ENCODE results near the gene CPE. TPM values are rescaled to one million over a fixed set of nuclear protein-coding genes. Genes with fewer than 3 reads are reported as not detected.
A peak's percentile ranks its signal among the peaks of the same experiment; 100 is the strongest.

CPE gene
- total RNA-seq, 1 donor from 2014 or later, result 24.0 TPM

- DNase-seq (ENCODE audit: low read depth), result peak; percentile 40
- Histone ChIP-seq H3K36me3 (ENCODE audit: control insufficient read depth, insufficient read depth, low read length) (no peaks in the 10 kb centered on the region), H3K4me3 (ENCODE audit: low read depth, low read length) (no peak overlapping the region), H3K27me3 (ENCODE audit: control insufficient read depth, insufficient read depth, low read length) (no peaks in the 10 kb centered on the region)
- FAIRE-seq, result peak; percentile 52
- TF ChIP-seq CTCF (IDR thresholded peaks at IDR 0.05; ENCODE audit: insufficient read depth, low read length, severe bottlenecking), result no peak
Observed at GRCh38 chr4:165502916-165503907, 124.4 kb downstream of the CPE start.

- Histone ChIP-seq H3K4me3 (ENCODE audit: low read depth, low read length) (no peak overlapping the region), H3K36me3 (ENCODE audit: control insufficient read depth, insufficient read depth, low read length) (no peaks in the 10 kb centered on the region), H3K27me3 (ENCODE audit: control insufficient read depth, insufficient read depth, low read length) (no peaks in the 10 kb centered on the region)
- DNase-seq (ENCODE audit: low read depth), result no peak
- no peak for TF ChIP-seq CTCF (IDR thresholded peaks at IDR 0.05; ENCODE audit: insufficient read depth, low read length, severe bottlenecking)
- FAIRE-seq, result no peak
Observed at GRCh38 chr4:165504184-165504583, 125.4 kb downstream of the CPE start.

- FAIRE-seq, result no peak
- peak; percentile 83 for DNase-seq (ENCODE audit: low read depth)
- Histone ChIP-seq H3K4me3 (ENCODE audit: low read depth, low read length) (no peak overlapping the region), H3K27me3 (ENCODE audit: control insufficient read depth, insufficient read depth, low read length) (no peaks in the 10 kb centered on the region), H3K36me3 (ENCODE audit: control insufficient read depth, insufficient read depth, low read length) (no peaks in the 10 kb centered on the region)
- TF ChIP-seq CTCF (IDR thresholded peaks at IDR 0.05; ENCODE audit: insufficient read depth, low read length, severe bottlenecking), result no peak
Observed at GRCh38 chr4:165505958-165506837, 127.4 kb downstream of the CPE start.

- no peak for DNase-seq (ENCODE audit: low read depth)
- no peak for TF ChIP-seq CTCF (IDR thresholded peaks at IDR 0.05; ENCODE audit: insufficient read depth, low read length, severe bottlenecking)
- Histone ChIP-seq H3K27me3 (ENCODE audit: control insufficient read depth, insufficient read depth, low read length) (no peaks in the 10 kb centered on the region), H3K4me3 (ENCODE audit: low read depth, low read length) (no peak overlapping the region), H3K36me3 (ENCODE audit: control insufficient read depth, insufficient read depth, low read length) (no peaks in the 10 kb centered on the region)
- no peak for FAIRE-seq
Observed at GRCh38 chr4:165506849-165507248, 128.0 kb downstream of the CPE start.

- Histone ChIP-seq H3K36me3 (ENCODE audit: control insufficient read depth, insufficient read depth, low read length) (no peaks in the 10 kb centered on the region), H3K4me3 (ENCODE audit: low read depth, low read length) (no peak overlapping the region), H3K27me3 (ENCODE audit: control insufficient read depth, insufficient read depth, low read length) (no peaks in the 10 kb centered on the region)
- no peak for FAIRE-seq
- TF ChIP-seq CTCF (IDR thresholded peaks at IDR 0.05; ENCODE audit: insufficient read depth, low read length, severe bottlenecking), result no peak
- no peak for DNase-seq (ENCODE audit: low read depth)
Observed at GRCh38 chr4:165507381-165507780, 128.6 kb downstream of the CPE start.

Data from bronchial epithelial cell (primary cell).